Endothelial cell of umbilical vein (primary cell): ENCODE data around the gene FBXO27. TPM values are rescaled to one million over a fixed set of nuclear protein-coding genes. Genes with fewer than 3 reads are reported as not detected.

Experiments
- BruUV-seq: library from RNA; stranded (reverse); fragments of 400-500 nt; replicated peaks from 2 replicates; lab custom pipeline; 2021; lab: Mats Ljungman, UMichigan
- CTCF ChIA-PET: fragments of 300-600, 350-600 bp; sonication (Branson Sonifier 250); formaldehyde crosslinking; loops from one replicate; lab custom pipeline; 2021; ENCODE audit warnings: antibody characterized with exemption, inconsistent platforms; lab: Charles Lee
- POLR2A ChIA-PET: fragments of 300-600, 350-600 bp; sonication (Branson Sonifier 250); formaldehyde crosslinking; loops from one replicate; lab custom pipeline; 2021; ENCODE audit warnings: antibody characterized with exemption, inconsistent platforms; lab: Charles Lee
- DNase-seq: peaks from one replicate; pipeline ENCODE4 v3.0.0-alpha.2; 2011; ENCODE audit warnings: low read depth, low spot score
- FAIRE-seq: peaks from 2 replicates; lab custom pipeline; 2011; peaks lifted over from hg19 to GRCh38; lab: Jason Lieb, UNC
- H2AFZ ChIP-seq: 2 replicates; pipeline ENCODE4 v1.6.0; 2012; ENCODE audit warnings: low read depth, low read length, control low read depth, inconsistent platforms
- H3K27ac ChIP-seq: 2 replicates; pipeline ENCODE4 v1.5.1; 2011; ENCODE audit warnings: low read depth, mild to moderate bottlenecking, control low read depth, low read length, moderate library complexity; ENCODE audit not compliant: insufficient read depth
- H3K27me3 ChIP-seq, 2 experiments: 2 replicates each; pipeline versions ENCODE4 v1.6.0 to v1.6.1; 2011; ENCODE audit warnings: low read length in 2 of 2, mixed read lengths in 1 of 2; ENCODE audit not compliant: control insufficient read depth in 2 of 2, insufficient read depth in 2 of 2
- H3K36me3 ChIP-seq, 2 experiments: 2 replicates in 1 of 2; 3 replicates in 1 of 2; pipeline ENCODE4 v1.5.1; 2011; ENCODE audit warnings: low read length in 2 of 2, mild to moderate bottlenecking in 1 of 2, moderate library complexity in 1 of 2; ENCODE audit not compliant: control insufficient read depth in 2 of 2, insufficient read depth in 2 of 2; ENCODE audit errors: extremely low read depth in 1 of 2
- H3K4me1 ChIP-seq: 3 replicates; pipeline ENCODE4 v1.5.1; 2011; ENCODE audit warnings: mild to moderate bottlenecking, low read length; ENCODE audit not compliant: control insufficient read depth, insufficient read depth; ENCODE audit errors: extremely low read depth
- H3K4me2 ChIP-seq: 2 replicates; pipeline ENCODE4 v1.6.1; 2011; ENCODE audit warnings: low read length, control low read depth, mixed read lengths; ENCODE audit not compliant: insufficient read depth
- H3K4me3 ChIP-seq, 3 experiments: fragments of 200-600 bp in 1 of 3; sonication (generic), shearing (Covaris generic) in 1 of 3; replicated peaks in 1 of 3; 2 replicates each; pipeline ENCODE4 v1.5.1; 2011 to 2016; ENCODE audit warnings: control low read depth in 3 of 3, low read length in 3 of 3, mild to moderate bottlenecking in 2 of 3, inconsistent platforms in 1 of 3, low read depth in 1 of 3, moderate library complexity in 1 of 3; ENCODE audit not compliant: insufficient read depth in 1 of 3
- H3K79me2 ChIP-seq: 2 replicates; pipeline ENCODE4 v1.6.0; 2012; ENCODE audit warnings: low read length, inconsistent platforms; ENCODE audit not compliant: control insufficient read depth, insufficient read depth
- H3K9ac ChIP-seq: replicated peaks from 2 replicates; pipeline ENCODE3; 2011; ENCODE audit warnings: low read length, control low read depth; ENCODE audit not compliant: insufficient read depth; ENCODE audit errors: extremely low read depth
- H3K9me1 ChIP-seq: replicated peaks from 3 replicates; pipeline ENCODE4 v1.6.0; 2011; ENCODE audit warnings: mild to moderate bottlenecking, low read length; ENCODE audit not compliant: control insufficient read depth, insufficient read depth; ENCODE audit errors: extremely low read depth
- H3K9me3 ChIP-seq: replicated peaks from 2 replicates; pipeline ENCODE4 v1.5.1; 2012; ENCODE audit warnings: low read length, inconsistent platforms; ENCODE audit not compliant: control insufficient read depth, insufficient read depth
- H4K20me1 ChIP-seq: replicated peaks from 2 replicates; pipeline ENCODE3; 2011; ENCODE audit warnings: mild to moderate bottlenecking, low read length; ENCODE audit not compliant: control insufficient read depth, insufficient read depth; ENCODE audit errors: extremely low read depth
- CTCF ChIP-seq, 2 donors: IDR thresholded peaks; 1 replicate in 1 of 2; 2 replicates in 1 of 2; pipeline ENCODE4 v1.5.1; 2011; ENCODE audit warnings: low read length in 2 of 2, mild to moderate bottlenecking in 2 of 2, moderate library complexity in 2 of 2, control low read depth in 1 of 2, inconsistent platforms in 1 of 2, low read depth in 1 of 2; ENCODE audit not compliant: insufficient read depth in 1 of 2; ENCODE audit errors: extremely low read depth in 1 of 2
- EZH2 ChIP-seq: IDR thresholded peaks from 2 replicates; pipeline ENCODE4 v1.6.1; 2012; ENCODE audit warnings: borderline replicate concordance, low read depth, mild to moderate bottlenecking, moderate library complexity, low read length, inconsistent platforms; ENCODE audit not compliant: severe bottlenecking
- FOS ChIP-seq: IDR thresholded peaks from 2 replicates; pipeline ENCODE4 v1.6.1; 2011; ENCODE audit warnings: mild to moderate bottlenecking, low read length, moderate library complexity, borderline replicate concordance; ENCODE audit not compliant: insufficient read depth
- GATA2 ChIP-seq: IDR thresholded peaks from 2 replicates; pipeline ENCODE4 v1.7.0; 2011; ENCODE audit warnings: low read depth, mild to moderate bottlenecking, moderate library complexity, mixed read lengths, low read length; ENCODE audit not compliant: insufficient read length, insufficient read depth
- JUN ChIP-seq: IDR thresholded peaks from 2 replicates; pipeline ENCODE4 v1.6.1; 2011; ENCODE audit warnings: borderline replicate concordance, low read depth; ENCODE audit not compliant: insufficient read length, insufficient read depth
- MAX ChIP-seq: IDR thresholded peaks from 2 replicates; pipeline ENCODE4 v1.6.1; 2011; ENCODE audit not compliant: insufficient read depth, insufficient read length
- MYC ChIP-seq: IDR thresholded peaks from one replicate; pipeline ENCODE4 v1.6.1; 2011; ENCODE audit warnings: mild to moderate bottlenecking, low read depth, low read length
- POLR2A ChIP-seq: IDR thresholded peaks from 2 replicates; pipeline ENCODE4 v1.6.1; 2012; ENCODE audit warnings: low read depth, mild to moderate bottlenecking, control low read depth, low read length
- POLR2AphosphoS5 ChIP-seq: IDR thresholded peaks from 2 replicates; pipeline ENCODE4 v1.6.1; 2012; ENCODE audit warnings: low read depth, mild to moderate bottlenecking, control low read depth, low read length, moderate library complexity; ENCODE audit not compliant: insufficient read depth
- dilution Hi-C: fragments of 300-500 bp; cut with MboI; formaldehyde crosslinking; loops from one replicate; pipeline ENCODE4 v1.15.0; 2019; ENCODE audit warnings: low sequenced_read_pairs; ENCODE audit not compliant: extremely low pct_ligation_motif_present
- intact Hi-C: fragments of 100-400 bp; cut with micrococcal nuclease; formaldehyde crosslinking; loops from one replicate; pipeline ENCODE4 v1.10.0; 2022
- polyA plus RNA-seq, 4 experiments: library from polyadenylated mRNA; depleted of rRNA in 3 of 4; stranded (reverse) in 3 of 4; unstranded in 1 of 4; fragments of >200 nt; gene quantifications; 2 replicates each; pipeline versions ENCODE4 v1.2.1 to v1.2.3, GENCODE V29; 2011 to 2012; ENCODE audit warnings: missing spikeins in 1 of 4
- total RNA-seq: library from RNA; stranded (reverse); gene quantifications from 2 replicates; pipeline ENCODE4 v1.2.3, GENCODE V29; 2021

Gene FBXO27
- total and polyA plus RNA-seq, 2 donors (not counting 3 experiments of a cell fraction or from before 2014, with no cell fraction given) = 3.5 to 4.2 TPM

- TF ChIP-seq CTCF (IDR thresholded peaks at IDR 0.05; ENCODE audit: extremely low read depth in 1 of 2, insufficient read depth in 1 of 2, low read depth in 1 of 2, low read length in 2 of 2) = no peak
- TF ChIP-seq EZH2 = no peak
- no peak for TF ChIP-seq POLR2A
- no peak for TF ChIP-seq GATA2
- no peak for TF ChIP-seq JUN
- no peak for TF ChIP-seq MYC
- no peak for TF ChIP-seq FOS
- no peak for TF ChIP-seq MAX
- no peak for TF ChIP-seq POLR2AphosphoS5
- Histone ChIP-seq H3K79me2 (no peaks in the 10 kb centered on the region), H3K4me2 (no peak overlapping the region), H3K36me3 (no peaks in the 10 kb centered on the region), H3K4me3 (no peak overlapping the region), H4K20me1 (no peaks in the 10 kb centered on the region), H3K9ac (no peak overlapping the region), H3K9me1 (no peaks in the 10 kb centered on the region), H3K9me3 (no peaks in the 10 kb centered on the region), H3K27ac (no peak overlapping the region), H2AFZ (no peak overlapping the region), H3K27me3 (peaks cover 0 to 2% of the 10 kb centered on the region in 2 experiments), H3K4me1 (no peaks in the 10 kb centered on the region)
- no TSS peak for BruUV-seq
- DNase-seq (no peak), FAIRE-seq (no peak)
- ChIA-PET CTCF (no interaction called here), POLR2A (no interaction called here)
- dilution Hi-C loops = no loop called here
- intact Hi-C loops = no loop called here
These were observed 15.3 kb downstream of the FBXO27 start for GRCh38 chr19:39017026-39017425.
